ENCODE results near the gene BEST4.

- TF ChIP-seq CTCF (conservative IDR thresholded peaks at IDR 0.05) = no peak
- TF ChIP-seq ZFX (IDR thresholded peaks at IDR 0.05) = no peak
These were observed 41.0 kb upstream of the BEST4 start for GRCh38 chr1:44828841-44829440.

Data from C4-2B (cell line).